ENCODE measurements around the gene HORMAD2.

The HORMAD2 gene

DNA sequence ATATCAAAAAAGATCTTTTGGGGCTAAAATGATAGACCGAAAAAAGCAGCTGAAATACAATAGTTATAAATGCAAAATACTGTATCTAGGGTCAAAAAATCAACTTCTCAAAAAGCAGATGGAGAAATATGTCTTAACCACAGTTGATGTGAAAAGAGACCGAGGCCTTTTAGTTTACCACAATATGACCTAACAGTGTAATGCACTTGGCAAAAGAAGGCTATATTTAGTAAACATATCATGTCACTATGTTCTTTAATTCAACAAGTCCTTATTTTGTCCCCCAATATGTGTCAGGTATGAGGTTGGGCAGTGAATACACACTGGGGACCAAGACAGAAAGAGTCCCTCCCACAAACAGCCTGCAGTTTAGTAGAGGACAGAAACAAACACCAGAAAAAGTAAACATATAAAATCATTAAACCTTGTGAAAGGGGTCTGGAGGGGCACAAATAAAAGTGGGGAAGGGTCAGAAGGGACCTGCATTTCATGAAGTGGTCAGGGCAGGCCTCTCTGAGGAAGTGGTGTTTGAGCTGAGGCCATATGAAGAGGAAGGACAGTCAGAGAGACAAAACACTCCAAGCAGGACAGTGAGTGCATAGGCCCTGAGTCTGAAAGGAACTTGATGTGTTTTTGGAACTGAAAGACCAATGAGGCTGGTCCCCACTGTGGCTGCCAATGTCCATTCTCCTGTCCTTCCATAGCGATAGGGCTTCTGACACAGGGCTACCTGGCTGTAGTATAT lies 112.9 kb downstream of the HORMAD2 start:
- Histone ChIP-seq H2AK5ac (ENCODE audit: low read depth, low read length) (no peak overlapping the region), H3K9ac (ENCODE audit: low read depth, low read length, poor library complexity) (no peak overlapping the region), H2AFZ (ENCODE audit: low read length) (no peak overlapping the region), H3K4me2 (ENCODE audit: insufficient read depth, low read length, poor library complexity, severe bottlenecking) (no peak overlapping the region), H3K4me1 (ENCODE audit: control insufficient read depth in 2 of 2, insufficient read depth in 1 of 2, low read depth in 1 of 2, low read length in 2 of 2) (peaks cover 6 to 15% of the 10 kb centered on the region in 2 donors), H3K79me1 (ENCODE audit: low read depth, low read length) (no peaks in the 10 kb centered on the region), H3K18ac (ENCODE audit: low read length) (no peak overlapping the region), H3K4me3 (ENCODE audit: low read length in 2 of 2) (no peak overlapping the region), H3K36me3 (replicated peaks in 1 of 2; ENCODE audit: control insufficient read depth in 2 of 2, insufficient read depth in 2 of 2, low read length in 2 of 2) (no peaks in the 10 kb centered on the region), H3K9me3 (replicated peaks in 1 of 2; ENCODE audit: control insufficient read depth in 2 of 2, insufficient read depth in 1 of 2, low read depth in 1 of 2, low read length in 2 of 2) (no peaks in the 10 kb centered on the region), H3K14ac (ENCODE audit: low read length) (no peak overlapping the region), H4K8ac (ENCODE audit: low read depth, low read length) (no peak overlapping the region), H3K27ac (replicated peaks; ENCODE audit: low read length) (no peak overlapping the region), H2BK120ac (ENCODE audit: low read depth, low read length) (no peak overlapping the region), H2BK15ac (ENCODE audit: low read length) (no peak overlapping the region), H2BK5ac (ENCODE audit: low read length) (no peak overlapping the region), H3K23ac (ENCODE audit: low read depth, low read length, poor library complexity) (no peak overlapping the region), H2BK12ac (ENCODE audit: low read length) (no peak overlapping the region), H4K91ac (ENCODE audit: low read depth, low read length, poor library complexity) (no peak overlapping the region), H3K4ac (ENCODE audit: low read length) (no peak overlapping the region), H3K27me3 (ENCODE audit: control insufficient read depth in 3 of 3, insufficient read depth in 3 of 3, low read depth in 1 of 3, low read length in 3 of 3) (no peaks in the 10 kb centered on the region)
- WGBS, 2 donors (ENCODE audit: extremely low coverage in 2 of 2, insufficient read length in 2 of 2, insufficient replicate concordance in 1 of 2), result no CpG with 5 or more reads among the region's 3 CpGs
- no peak for DNase-seq (ENCODE audit: low spot score)

DNA sequence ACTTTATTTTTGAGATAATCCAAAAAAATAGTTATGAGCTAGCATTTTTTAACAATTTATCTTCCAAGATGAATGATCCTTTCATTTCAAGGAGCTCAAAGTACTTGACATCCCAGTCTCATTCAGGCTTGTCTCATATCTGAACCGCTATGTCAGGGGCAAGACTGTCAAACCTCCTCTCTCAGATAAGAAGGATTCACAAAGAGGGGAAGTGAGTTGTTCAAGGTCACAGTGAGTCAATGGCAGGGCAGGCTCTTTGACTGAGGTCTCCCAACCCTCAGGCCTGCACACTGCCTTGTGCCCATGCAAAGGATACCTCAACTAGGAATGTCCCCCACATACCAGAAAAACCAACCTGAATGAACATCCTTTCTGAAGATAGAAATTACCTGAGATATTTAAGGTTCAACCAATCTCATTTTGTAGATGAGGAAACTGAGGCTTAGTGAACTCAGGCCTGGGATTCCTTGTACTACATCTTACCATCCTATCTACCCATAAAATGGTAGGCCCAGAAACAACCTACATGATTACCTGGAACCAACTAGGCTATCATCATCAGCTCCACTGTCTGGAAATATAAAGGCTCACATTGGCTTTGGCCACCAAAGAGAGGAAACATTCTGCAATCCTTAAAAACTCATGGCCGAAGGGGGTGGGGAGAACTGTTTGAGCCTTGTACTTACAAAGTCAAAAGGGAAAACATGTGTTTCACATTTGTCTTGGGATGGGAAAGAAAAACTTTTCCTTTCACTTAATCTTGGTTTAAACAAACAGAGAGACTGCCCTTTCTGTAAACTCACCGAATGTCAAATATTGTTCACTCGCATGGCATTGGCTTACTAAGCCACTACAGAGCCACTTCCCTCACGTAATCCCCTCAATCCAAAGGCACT lies 115.2 kb downstream of the HORMAD2 start:
- H3K27ac ChIP-seq (replicated peaks; ENCODE audit: low read length), result no peak overlapping the region
- no peak for DNase-seq (ENCODE audit: low spot score)
- no peaks in the 10 kb centered on the region for H3K27me3 ChIP-seq (ENCODE audit: control insufficient read depth in 3 of 3, insufficient read depth in 3 of 3, low read depth in 1 of 3, low read length in 3 of 3)
- H4K8ac ChIP-seq (ENCODE audit: low read depth, low read length), result no peak overlapping the region
- H3K4ac ChIP-seq (ENCODE audit: low read length), result no peak overlapping the region
- H3K36me3 ChIP-seq (replicated peaks in 1 of 2; ENCODE audit: control insufficient read depth in 2 of 2, insufficient read depth in 2 of 2, low read length in 2 of 2), result no peaks in the 10 kb centered on the region
- H2AFZ ChIP-seq (ENCODE audit: low read length), result peak overlapping the region; percentile 76
- no CpG with 5 or more reads among the region's 5 CpGs for WGBS, 2 donors (ENCODE audit: extremely low coverage in 2 of 2, insufficient read length in 2 of 2, insufficient replicate concordance in 1 of 2)
- peaks cover 6 to 15% of the 10 kb centered on the region in 2 donors for H3K4me1 ChIP-seq (ENCODE audit: control insufficient read depth in 2 of 2, insufficient read depth in 1 of 2, low read depth in 1 of 2, low read length in 2 of 2)
- H3K4me3 ChIP-seq (ENCODE audit: low read length in 2 of 2), result peak overlapping the region in 1 of 2 donors; percentile 31
- no peak overlapping the region for H2BK5ac ChIP-seq (ENCODE audit: low read length)
- no peak overlapping the region for H4K91ac ChIP-seq (ENCODE audit: low read depth, low read length, poor library complexity)
- H2BK120ac ChIP-seq (ENCODE audit: low read depth, low read length), result no peak overlapping the region
- no peaks in the 10 kb centered on the region for H3K9me3 ChIP-seq (replicated peaks in 1 of 2; ENCODE audit: control insufficient read depth in 2 of 2, insufficient read depth in 1 of 2, low read depth in 1 of 2, low read length in 2 of 2)
- no peak overlapping the region for H2BK12ac ChIP-seq (ENCODE audit: low read length)
- no peak overlapping the region for H3K23ac ChIP-seq (ENCODE audit: low read depth, low read length, poor library complexity)
- no peak overlapping the region for H2BK15ac ChIP-seq (ENCODE audit: low read length)
- no peak overlapping the region for H3K9ac ChIP-seq (ENCODE audit: low read depth, low read length, poor library complexity)
- H3K79me1 ChIP-seq (ENCODE audit: low read depth, low read length), result no peaks in the 10 kb centered on the region
- H3K4me2 ChIP-seq (ENCODE audit: insufficient read depth, low read length, poor library complexity, severe bottlenecking), result no peak overlapping the region
- no peak overlapping the region for H3K14ac ChIP-seq (ENCODE audit: low read length)
- H3K18ac ChIP-seq (ENCODE audit: low read length), result no peak overlapping the region
- no peak overlapping the region for H2AK5ac ChIP-seq (ENCODE audit: low read depth, low read length)

DNA sequence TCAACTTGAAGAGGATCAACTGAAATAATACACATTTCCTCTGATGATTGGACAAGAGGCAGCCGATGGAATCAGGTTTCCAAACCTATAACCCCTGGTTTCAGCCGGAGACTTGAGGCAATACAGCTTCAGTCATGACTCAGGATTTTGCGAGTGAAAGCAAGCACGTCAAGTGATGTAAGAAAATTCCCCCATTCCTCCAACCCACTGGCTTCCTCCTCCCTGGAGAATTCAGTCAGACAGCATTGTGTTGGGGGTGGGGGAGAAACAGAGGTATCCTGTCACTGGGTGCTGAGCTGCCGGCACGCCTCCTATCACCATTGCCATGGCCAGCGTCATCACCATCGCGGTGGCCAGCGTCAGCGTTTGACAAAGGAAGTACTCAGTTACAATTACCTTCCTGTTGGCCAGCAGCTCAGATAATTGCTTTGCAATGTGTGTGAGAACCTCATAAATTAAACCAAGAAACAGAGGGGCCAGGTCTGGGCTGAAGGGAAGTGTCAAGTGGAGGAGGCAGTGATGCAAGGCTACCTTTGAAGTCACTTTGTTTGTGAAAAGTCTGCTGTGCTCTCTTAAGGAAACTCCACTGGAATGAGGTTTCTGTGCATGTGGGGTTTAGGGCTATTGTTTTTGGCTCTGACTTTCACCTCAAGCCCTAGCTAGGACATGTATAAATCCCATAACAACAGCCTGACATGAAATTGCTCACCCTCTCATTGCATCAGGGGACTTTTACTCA lies 116.0 kb downstream of the HORMAD2 start:
- no CpG with 5 or more reads among the region's 11 CpGs for WGBS, 2 donors (ENCODE audit: extremely low coverage in 2 of 2, insufficient read length in 2 of 2, insufficient replicate concordance in 1 of 2)
- Histone ChIP-seq H3K4me3 (ENCODE audit: low read length in 2 of 2) (peak overlapping the region in 1 of 2 donors; percentile 31), H2AK5ac (ENCODE audit: low read depth, low read length) (no peak overlapping the region), H2BK120ac (ENCODE audit: low read depth, low read length) (no peak overlapping the region), H3K9me3 (replicated peaks in 1 of 2; ENCODE audit: control insufficient read depth in 2 of 2, insufficient read depth in 1 of 2, low read depth in 1 of 2, low read length in 2 of 2) (no peaks in the 10 kb centered on the region), H3K4me1 (ENCODE audit: control insufficient read depth in 2 of 2, insufficient read depth in 1 of 2, low read depth in 1 of 2, low read length in 2 of 2) (peaks cover 6 to 15% of the 10 kb centered on the region in 2 donors), H2BK15ac (ENCODE audit: low read length) (no peak overlapping the region), H2AFZ (ENCODE audit: low read length) (peak overlapping the region; percentile 76), H3K4me2 (ENCODE audit: insufficient read depth, low read length, poor library complexity, severe bottlenecking) (no peak overlapping the region), H3K4ac (ENCODE audit: low read length) (no peak overlapping the region), H3K79me1 (ENCODE audit: low read depth, low read length) (no peaks in the 10 kb centered on the region), H3K23ac (ENCODE audit: low read depth, low read length, poor library complexity) (no peak overlapping the region), H3K9ac (ENCODE audit: low read depth, low read length, poor library complexity) (no peak overlapping the region), H4K8ac (ENCODE audit: low read depth, low read length) (no peak overlapping the region), H3K14ac (ENCODE audit: low read length) (no peak overlapping the region), H2BK12ac (ENCODE audit: low read length) (no peak overlapping the region), H3K36me3 (replicated peaks in 1 of 2; ENCODE audit: control insufficient read depth in 2 of 2, insufficient read depth in 2 of 2, low read length in 2 of 2) (no peaks in the 10 kb centered on the region), H3K27me3 (ENCODE audit: control insufficient read depth in 3 of 3, insufficient read depth in 3 of 3, low read depth in 1 of 3, low read length in 3 of 3) (no peaks in the 10 kb centered on the region), H3K27ac (replicated peaks; ENCODE audit: low read length) (no peak overlapping the region), H3K18ac (ENCODE audit: low read length) (no peak overlapping the region), H4K91ac (ENCODE audit: low read depth, low read length, poor library complexity) (no peak overlapping the region), H2BK5ac (ENCODE audit: low read length) (no peak overlapping the region)
- no peak for DNase-seq (ENCODE audit: low spot score)
